ENCODE data around the gene ANGPTL8.

Gene ANGPTL8

DNA sequence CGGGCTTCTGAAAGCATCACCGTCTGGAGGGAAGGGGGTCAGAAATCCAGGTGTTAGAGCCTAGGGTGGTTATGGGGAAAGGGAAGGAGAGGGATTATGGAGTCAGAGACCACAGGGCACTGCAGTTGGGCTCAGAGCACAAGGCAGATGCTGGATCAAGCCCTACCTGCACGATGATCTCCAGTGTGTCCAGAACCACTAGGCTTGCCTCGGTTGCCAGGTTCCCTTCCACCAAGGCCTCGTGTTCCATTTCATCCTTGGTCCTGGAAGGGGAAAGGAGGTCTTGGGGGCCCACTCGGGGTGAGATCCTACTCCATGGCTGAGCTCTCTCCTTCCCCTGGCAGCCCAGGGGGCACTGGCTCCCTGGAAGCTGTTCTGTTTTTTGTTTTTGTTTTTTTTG is 25.0 kb upstream of the ANGPTL8 start:
- no peaks in the 10 kb centered on the region for H3K27me3 ChIP-seq (ENCODE audit: insufficient read depth, low read length)
- no CpG with 5 or more reads among the region's 6 CpGs for whole genome bisulfite sequencing (ENCODE audit: extremely low coverage, insufficient coverage, insufficient read length)
- no peak overlapping the region for H3K18ac ChIP-seq (ENCODE audit: low read length)
- H3K4me1 ChIP-seq (ENCODE audit: control insufficient read depth in 1 of 2, insufficient read depth in 2 of 2, low read length in 2 of 2) = no peaks in the 10 kb centered on the region
- no peak overlapping the region for H2AFZ ChIP-seq (ENCODE audit: insufficient read depth, low read length, poor library complexity)
- H4K12ac ChIP-seq (ENCODE audit: low read depth, low read length) = no peak overlapping the region
- H4K91ac ChIP-seq (ENCODE audit: low read depth, low read length) = no peak overlapping the region
- no peak overlapping the region for H3K4me3 ChIP-seq (ENCODE audit: low read depth, low read length)
- H2BK5ac ChIP-seq (ENCODE audit: low read depth, low read length, poor library complexity) = no peak overlapping the region
- no peaks in the 10 kb centered on the region for H3K79me1 ChIP-seq (ENCODE audit: low read length)
- no peaks in the 10 kb centered on the region for H3K79me2 ChIP-seq (ENCODE audit: control insufficient read depth, insufficient read depth, low read length, poor library complexity)
- no peak overlapping the region for H3K23ac ChIP-seq (ENCODE audit: low read length)
- no peak overlapping the region for H3K9ac ChIP-seq (ENCODE audit: low read length)
- peaks cover 25 to 28% of the 10 kb centered on the region in 2 experiments for H3K36me3 ChIP-seq (ENCODE audit: control insufficient read depth in 1 of 2, insufficient read depth in 2 of 2, low read length in 2 of 2)
- H3K9me3 ChIP-seq (ENCODE audit: insufficient read depth, low read depth, low read length) = peaks cover 2% of the 10 kb centered on the region
- no peak overlapping the region for H4K8ac ChIP-seq (ENCODE audit: low read depth, low read length)
- no peak overlapping the region for H3K14ac ChIP-seq (ENCODE audit: low read length)
- H3K4me2 ChIP-seq (ENCODE audit: low read length) = no peak overlapping the region
- no peak overlapping the region for H2BK120ac ChIP-seq (ENCODE audit: insufficient read depth, low read length, poor library complexity)
- no peak overlapping the region for H2AK5ac ChIP-seq (ENCODE audit: low read length)
- H3K4ac ChIP-seq (ENCODE audit: low read depth, low read length) = no peak overlapping the region
- H3K27ac ChIP-seq (ENCODE audit: low read depth, low read length) = no peak overlapping the region
- DNase-seq = no peak
- no peak overlapping the region for H2BK12ac ChIP-seq (ENCODE audit: low read length)

DNA sequence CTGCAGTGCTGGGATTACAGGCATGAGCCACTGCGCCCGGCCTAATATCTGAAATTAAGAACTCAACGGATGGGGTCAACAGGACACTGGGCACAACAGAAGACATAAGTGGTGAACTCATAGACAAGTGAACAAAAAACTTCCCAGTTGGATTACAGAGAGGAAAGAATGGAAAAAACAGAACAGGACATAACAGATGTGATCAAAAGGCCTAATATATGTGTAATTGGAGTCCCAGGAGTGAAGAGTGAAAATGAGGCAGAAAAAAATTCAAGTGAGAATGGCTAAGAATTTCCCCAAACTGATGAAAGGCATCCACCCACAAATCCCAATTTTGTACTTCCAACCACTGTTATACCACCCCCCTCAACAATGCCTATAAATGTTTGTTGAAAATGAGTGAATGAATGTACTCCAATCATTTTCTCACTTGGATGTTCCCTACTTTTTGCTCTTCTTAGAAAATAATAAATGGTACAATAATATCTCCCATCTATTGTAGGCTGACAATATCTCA is 18.3 kb upstream of the ANGPTL8 start:
- H3K9me3 ChIP-seq (ENCODE audit: insufficient read depth, low read depth, low read length) = peaks cover 6% of the 10 kb centered on the region
- peaks cover 13 to 14% of the 10 kb centered on the region in 2 experiments for H3K36me3 ChIP-seq (ENCODE audit: control insufficient read depth in 1 of 2, insufficient read depth in 2 of 2, low read length in 2 of 2)
- H3K27ac ChIP-seq (ENCODE audit: low read depth, low read length) = no peak overlapping the region
- H3K4me2 ChIP-seq (ENCODE audit: low read length) = no peak overlapping the region
- no peak overlapping the region for H2AK5ac ChIP-seq (ENCODE audit: low read length)
- H2BK120ac ChIP-seq (ENCODE audit: insufficient read depth, low read length, poor library complexity) = no peak overlapping the region
- no peak overlapping the region for H2BK5ac ChIP-seq (ENCODE audit: low read depth, low read length, poor library complexity)
- no peak overlapping the region for H2BK12ac ChIP-seq (ENCODE audit: low read length)
- no peak overlapping the region for H3K23ac ChIP-seq (ENCODE audit: low read length)
- no peaks in the 10 kb centered on the region for H3K79me1 ChIP-seq (ENCODE audit: low read length)
- no peak overlapping the region for H2AFZ ChIP-seq (ENCODE audit: insufficient read depth, low read length, poor library complexity)
- no peaks in the 10 kb centered on the region for H3K4me1 ChIP-seq (ENCODE audit: control insufficient read depth in 1 of 2, insufficient read depth in 2 of 2, low read length in 2 of 2)
- H3K9ac ChIP-seq (ENCODE audit: low read length) = no peak overlapping the region
- no peak overlapping the region for H3K4ac ChIP-seq (ENCODE audit: low read depth, low read length)
- no peak overlapping the region for H3K4me3 ChIP-seq (ENCODE audit: low read depth, low read length)
- H4K12ac ChIP-seq (ENCODE audit: low read depth, low read length) = no peak overlapping the region
- no peaks in the 10 kb centered on the region for H3K79me2 ChIP-seq (ENCODE audit: control insufficient read depth, insufficient read depth, low read length, poor library complexity)
- no peaks in the 10 kb centered on the region for H3K27me3 ChIP-seq (ENCODE audit: insufficient read depth, low read length)
- H4K91ac ChIP-seq (ENCODE audit: low read depth, low read length) = no peak overlapping the region
- H4K8ac ChIP-seq (ENCODE audit: low read depth, low read length) = no peak overlapping the region
- H3K18ac ChIP-seq (ENCODE audit: low read length) = no peak overlapping the region
- no peak overlapping the region for H3K14ac ChIP-seq (ENCODE audit: low read length)
- no CpG with 5 or more reads among the region's 3 CpGs for WGBS (ENCODE audit: extremely low coverage, insufficient coverage, insufficient read length)
- DNase-seq = no peak

GRCh38 chr19:11223200-11223599 is 16.2 kb upstream of the ANGPTL8 start:
- Histone ChIP-seq H3K14ac (ENCODE audit: low read length) (no peak overlapping the region), H3K4me2 (ENCODE audit: low read length) (no peak overlapping the region), H3K9ac (ENCODE audit: low read length) (no peak overlapping the region), H3K18ac (ENCODE audit: low read length) (no peak overlapping the region), H4K12ac (ENCODE audit: low read depth, low read length) (no peak overlapping the region), H2BK5ac (ENCODE audit: low read depth, low read length, poor library complexity) (no peak overlapping the region), H3K36me3 (ENCODE audit: control insufficient read depth in 1 of 2, insufficient read depth in 2 of 2, low read length in 2 of 2) (peaks cover 10 to 11% of the 10 kb centered on the region in 2 experiments), H3K23ac (ENCODE audit: low read length) (no peak overlapping the region), H2BK120ac (ENCODE audit: insufficient read depth, low read length, poor library complexity) (no peak overlapping the region), H2BK12ac (ENCODE audit: low read length) (no peak overlapping the region), H2AK5ac (ENCODE audit: low read length) (no peak overlapping the region), H3K27ac (ENCODE audit: low read depth, low read length) (no peak overlapping the region), H4K91ac (ENCODE audit: low read depth, low read length) (no peak overlapping the region), H3K4me3 (ENCODE audit: low read depth, low read length) (no peak overlapping the region), H3K4me1 (ENCODE audit: control insufficient read depth in 1 of 2, insufficient read depth in 2 of 2, low read length in 2 of 2) (no peaks in the 10 kb centered on the region), H3K27me3 (ENCODE audit: insufficient read depth, low read length) (no peaks in the 10 kb centered on the region), H3K4ac (ENCODE audit: low read depth, low read length) (no peak overlapping the region), H3K9me3 (ENCODE audit: insufficient read depth, low read depth, low read length) (peaks cover 4% of the 10 kb centered on the region), H3K79me1 (ENCODE audit: low read length) (no peaks in the 10 kb centered on the region), H2AFZ (ENCODE audit: insufficient read depth, low read length, poor library complexity) (no peak overlapping the region), H4K8ac (ENCODE audit: low read depth, low read length) (no peak overlapping the region), H3K79me2 (ENCODE audit: control insufficient read depth, insufficient read depth, low read length, poor library complexity) (no peaks in the 10 kb centered on the region)
- DNase-seq = no peak
- WGBS (ENCODE audit: extremely low coverage, insufficient coverage, insufficient read length) = no CpG with 5 or more reads among the region's 3 CpGs

- no peak overlapping the region for H3K27ac ChIP-seq (ENCODE audit: low read depth, low read length)
- H2AFZ ChIP-seq (ENCODE audit: insufficient read depth, low read length, poor library complexity) = no peak overlapping the region
- no peak overlapping the region for H4K91ac ChIP-seq (ENCODE audit: low read depth, low read length)
- peaks cover 10 to 11% of the 10 kb centered on the region in 2 experiments for H3K36me3 ChIP-seq (ENCODE audit: control insufficient read depth in 1 of 2, insufficient read depth in 2 of 2, low read length in 2 of 2)
- H3K18ac ChIP-seq (ENCODE audit: low read length) = no peak overlapping the region
- H3K79me1 ChIP-seq (ENCODE audit: low read length) = no peaks in the 10 kb centered on the region
- no peak overlapping the region for H4K8ac ChIP-seq (ENCODE audit: low read depth, low read length)
- no peak overlapping the region for H3K9ac ChIP-seq (ENCODE audit: low read length)
- H3K79me2 ChIP-seq (ENCODE audit: control insufficient read depth, insufficient read depth, low read length, poor library complexity) = no peaks in the 10 kb centered on the region
- no peak overlapping the region for H3K4me2 ChIP-seq (ENCODE audit: low read length)
- no peaks in the 10 kb centered on the region for H3K4me1 ChIP-seq (ENCODE audit: control insufficient read depth in 1 of 2, insufficient read depth in 2 of 2, low read length in 2 of 2)
- no peak overlapping the region for H2BK5ac ChIP-seq (ENCODE audit: low read depth, low read length, poor library complexity)
- no peak overlapping the region for H3K4ac ChIP-seq (ENCODE audit: low read depth, low read length)
- H2BK120ac ChIP-seq (ENCODE audit: insufficient read depth, low read length, poor library complexity) = no peak overlapping the region
- no peak overlapping the region for H3K23ac ChIP-seq (ENCODE audit: low read length)
- no peak overlapping the region for H3K4me3 ChIP-seq (ENCODE audit: low read depth, low read length)
- H3K14ac ChIP-seq (ENCODE audit: low read length) = no peak overlapping the region
- H3K9me3 ChIP-seq (ENCODE audit: insufficient read depth, low read depth, low read length) = peaks cover 4% of the 10 kb centered on the region
- DNase-seq = no peak
- H3K27me3 ChIP-seq (ENCODE audit: insufficient read depth, low read length) = no peaks in the 10 kb centered on the region
- H2AK5ac ChIP-seq (ENCODE audit: low read length) = no peak overlapping the region
- H2BK12ac ChIP-seq (ENCODE audit: low read length) = no peak overlapping the region
- no peak overlapping the region for H4K12ac ChIP-seq (ENCODE audit: low read depth, low read length)
- no CpG with 5 or more reads among the region's 7 CpGs for WGBS (ENCODE audit: extremely low coverage, insufficient coverage, insufficient read length)
Measured at GRCh38 chr19:11224429-11224828, 15.0 kb upstream of the ANGPTL8 start.
